ENCODE data around the gene ATRX. TPM values are rescaled to one million over a fixed set of nuclear protein-coding genes. Genes with fewer than 3 reads are reported as not detected.

Gene ATRX
- total RNA-seq, 6 donors from 2014 or later = 57.0 to 151 (median 98.2) TPM

DNA sequence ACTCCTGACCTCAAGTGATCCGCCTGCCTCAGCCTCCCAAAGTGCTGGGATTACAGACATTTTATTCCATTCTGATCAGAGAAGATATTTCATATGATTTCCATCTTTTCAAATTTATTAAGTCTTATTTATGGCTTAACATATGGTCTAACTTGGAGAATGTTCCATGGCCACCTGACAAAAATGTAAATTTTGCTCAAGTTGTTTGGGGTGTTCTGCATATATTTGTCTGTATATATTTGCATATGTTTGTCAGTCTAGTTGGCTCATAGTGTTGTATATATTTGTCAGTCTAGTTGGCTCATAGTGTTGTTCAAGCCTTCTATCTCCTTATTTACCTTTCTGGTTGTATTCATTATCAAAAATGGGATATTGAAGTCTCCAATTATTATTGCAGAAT, 16.2 kb upstream of the ATRX start:
- TF ChIP-seq POLR2AphosphoS5 (IDR thresholded peaks at IDR 0.05) = no peak
- TF ChIP-seq, protein P1, sequence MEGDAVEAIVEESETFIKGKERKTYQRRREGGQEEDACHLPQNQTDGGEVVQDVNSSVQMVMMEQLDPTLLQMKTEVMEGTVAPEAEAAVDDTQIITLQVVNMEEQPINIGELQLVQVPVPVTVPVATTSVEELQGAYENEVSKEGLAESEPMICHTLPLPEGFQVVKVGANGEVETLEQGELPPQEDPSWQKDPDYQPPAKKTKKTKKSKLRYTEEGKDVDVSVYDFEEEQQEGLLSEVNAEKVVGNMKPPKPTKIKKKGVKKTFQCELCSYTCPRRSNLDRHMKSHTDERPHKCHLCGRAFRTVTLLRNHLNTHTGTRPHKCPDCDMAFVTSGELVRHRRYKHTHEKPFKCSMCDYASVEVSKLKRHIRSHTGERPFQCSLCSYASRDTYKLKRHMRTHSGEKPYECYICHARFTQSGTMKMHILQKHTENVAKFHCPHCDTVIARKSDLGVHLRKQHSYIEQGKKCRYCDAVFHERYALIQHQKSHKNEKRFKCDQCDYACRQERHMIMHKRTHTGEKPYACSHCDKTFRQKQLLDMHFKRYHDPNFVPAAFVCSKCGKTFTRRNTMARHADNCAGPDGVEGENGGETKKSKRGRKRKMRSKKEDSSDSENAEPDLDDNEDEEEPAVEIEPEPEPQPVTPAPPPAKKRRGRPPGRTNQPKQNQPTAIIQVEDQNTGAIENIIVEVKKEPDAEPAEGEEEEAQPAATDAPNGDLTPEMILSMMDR (IDR thresholded peaks at IDR 0.05) = no peak
- TF ChIP-seq EP300 (IDR thresholded peaks at IDR 0.05) = no peak
- no peak for TF ChIP-seq POLR2A (IDR thresholded peaks at IDR 0.05)
- no peak for ATAC-seq (ENCODE audit: low FRiP score in 2 of 2)
- Histone ChIP-seq H3K27me3 (no peaks in the 10 kb centered on the region), H3K9me3 (no peaks in the 10 kb centered on the region), H3K4me1 (no peaks in the 10 kb centered on the region), H3K36me3 (no peaks in the 10 kb centered on the region), H3K27ac (no peak overlapping the region), H3K4me3 (no peak overlapping the region)
- 100% methylated on average over 1 of the region's 1 CpG for WGBS, 2 donors
- no peak for DNase-seq

DNA sequence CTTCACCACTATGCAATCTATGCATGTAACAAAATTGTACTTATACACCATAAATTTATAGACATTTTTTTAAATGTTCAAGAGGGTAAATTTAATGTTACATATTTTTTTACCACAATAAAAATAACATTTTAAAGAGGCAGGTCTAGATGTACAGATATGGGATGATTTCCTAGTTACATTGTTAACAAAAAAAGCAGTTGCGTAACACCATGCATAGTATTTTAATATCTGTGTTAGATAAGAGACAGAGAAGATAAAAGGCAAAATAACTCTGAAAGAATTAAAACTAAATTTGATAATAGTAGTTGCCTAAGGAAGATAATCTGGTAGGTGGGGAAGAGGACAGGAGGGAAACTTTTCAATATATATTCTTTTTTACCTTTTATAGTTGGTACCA, 9.1 kb upstream of the ATRX start:
- TF ChIP-seq POLR2AphosphoS5 (IDR thresholded peaks at IDR 0.05) = no peak
- TF ChIP-seq, protein P1 (IDR thresholded peaks at IDR 0.05) = no peak
- no peak for TF ChIP-seq EP300 (IDR thresholded peaks at IDR 0.05)
- TF ChIP-seq POLR2A (IDR thresholded peaks at IDR 0.05) = no peak
- no peak for DNase-seq

DNA sequence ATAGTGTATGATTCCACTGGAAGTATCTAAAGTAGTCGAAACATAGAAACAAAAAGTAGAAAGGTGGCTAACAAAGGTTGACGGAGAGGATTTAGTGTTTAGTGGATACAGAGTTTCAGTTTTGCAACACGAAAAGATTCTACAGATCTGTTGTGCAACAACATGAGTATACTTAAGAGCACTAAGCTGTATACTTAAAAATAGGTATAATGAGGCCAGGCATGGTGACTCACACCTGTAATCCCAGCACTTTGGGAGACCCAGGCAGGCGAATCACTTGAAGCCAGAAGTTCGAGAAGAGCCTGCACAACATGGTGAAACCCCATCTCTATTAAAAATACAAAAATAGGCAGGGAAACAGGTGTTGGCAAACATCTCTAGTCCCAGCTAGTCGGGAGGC, 7.9 kb upstream of the ATRX start:
- Histone ChIP-seq H3K9me3 (no peaks in the 10 kb centered on the region), H3K4me3 (no peak overlapping the region), H3K4me1 (no peaks in the 10 kb centered on the region), H3K27ac (no peak overlapping the region), H3K36me3 (no peaks in the 10 kb centered on the region), H3K27me3 (no peaks in the 10 kb centered on the region)
- peak in 1 of 2 donors; percentile 33 for DNase-seq
- 67 to 79% methylated on average over 6 of the region's 6 CpGs for WGBS, 2 donors
- no peak for ATAC-seq (ENCODE audit: low FRiP score in 2 of 2)
- TF ChIP-seq EP300 (IDR thresholded peaks at IDR 0.05) (no peak), POLR2A (IDR thresholded peaks at IDR 0.05) (no peak), POLR2AphosphoS5 (IDR thresholded peaks at IDR 0.05) (no peak)
- TF ChIP-seq, protein P1 (IDR thresholded peaks at IDR 0.05) = no peak

More for the DNA sequence above, 9.1 kb upstream of the ATRX start:
- Histone ChIP-seq H3K9me3 (no peaks in the 10 kb centered on the region), H3K4me1 (no peaks in the 10 kb centered on the region), H3K27me3 (no peaks in the 10 kb centered on the region), H3K36me3 (no peaks in the 10 kb centered on the region), H3K4me3 (no peak overlapping the region), H3K27ac (no peak overlapping the region)
- no peak for ATAC-seq (ENCODE audit: low FRiP score in 2 of 2)
- 91 to 96% methylated on average over 1 of the region's 1 CpG for WGBS, 2 donors

DNA sequence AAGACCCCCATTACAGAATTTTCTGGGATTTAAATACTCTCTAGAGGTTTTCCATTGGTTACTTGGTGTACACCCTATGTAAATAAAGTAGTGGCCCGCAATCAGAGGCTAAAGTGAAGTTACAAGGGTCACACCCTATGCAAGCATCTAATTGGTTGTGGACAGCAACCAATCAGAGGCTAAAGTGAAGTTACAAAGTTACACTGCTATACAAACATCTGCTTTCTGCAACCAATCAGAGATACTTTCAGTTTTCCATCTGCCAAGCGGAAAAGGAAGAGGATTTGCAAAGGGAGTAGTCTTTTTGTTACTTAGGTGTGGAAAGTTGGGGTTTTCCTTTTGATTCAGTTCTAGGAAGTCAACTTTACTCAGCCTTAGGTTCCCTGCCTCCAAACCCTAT, 2.0 kb upstream of the ATRX start:
- peak in 1 of 2 donors; percentile 63 for ATAC-seq (ENCODE audit: low FRiP score in 2 of 2)
- 49 to 50% methylated on average over 2 of the region's 2 CpGs for WGBS, 2 donors
- H3K4me3 ChIP-seq = peak overlapping the region in 3 of 4 donors; percentile 19 to 36 (median 35)

DNA sequence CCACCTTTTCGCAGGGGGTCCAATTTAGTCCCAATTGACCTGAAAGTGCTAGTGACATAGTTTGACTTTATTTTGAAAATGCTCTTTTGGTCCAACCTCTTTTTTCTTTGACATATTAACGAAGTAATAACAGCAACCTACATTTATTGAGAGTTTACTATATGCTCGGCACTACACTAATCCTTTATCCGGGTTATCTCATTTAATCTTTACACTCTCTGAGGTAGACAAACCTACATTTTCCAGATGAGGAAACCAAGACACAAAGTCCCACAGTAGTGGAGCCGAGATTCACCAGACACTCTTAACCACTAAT, 307 bp upstream of the ATRX start:
- Histone ChIP-seq H3K27ac (peak overlapping the region; percentile 91 to 94 (median 92)), H3K4me3 (peak overlapping the region in 3 of 4 donors; percentile 51 to 65 (median 61))

More for the DNA sequence above, 2.0 kb upstream of the ATRX start:
- Histone ChIP-seq H3K9me3 (no peaks in the 10 kb centered on the region), H3K36me3 (no peaks in the 10 kb centered on the region), H3K27me3 (no peaks in the 10 kb centered on the region), H3K4me1 (no peaks in the 10 kb centered on the region), H3K27ac (peak overlapping the region in 2 of 4 donors; percentile 35 to 39)
- DNase-seq = no peak
- TF ChIP-seq POLR2A (IDR thresholded peaks at IDR 0.05) (no peak), EP300 (IDR thresholded peaks at IDR 0.05) (no peak), POLR2AphosphoS5 (IDR thresholded peaks at IDR 0.05) (no peak)
- TF ChIP-seq, protein P1 (IDR thresholded peaks at IDR 0.05) = no peak

More for the DNA sequence above, 307 bp upstream of the ATRX start:
- DNase-seq (no peak), ATAC-seq (ENCODE audit: low FRiP score in 2 of 2) (peak in 1 of 2 donors; percentile 20)
- WGBS, 2 donors = 12 to 58% methylated on average over 5 of the region's 5 CpGs
- no peaks in the 10 kb centered on the region for H3K9me3 ChIP-seq
- TF ChIP-seq POLR2A (IDR thresholded peaks at IDR 0.05) (no peak), EP300 (IDR thresholded peaks at IDR 0.05) (no peak), POLR2AphosphoS5 (IDR thresholded peaks at IDR 0.05) (no peak)
- TF ChIP-seq, protein P1 (IDR thresholded peaks at IDR 0.05) = no peak
- no peaks in the 10 kb centered on the region for H3K27me3 ChIP-seq
- no peaks in the 10 kb centered on the region for H3K36me3 ChIP-seq
- H3K4me1 ChIP-seq = no peaks in the 10 kb centered on the region
